Peyer's patch (tissue), 4 donors: ENCODE measurements around the gene WDFY4.

ENCODE experiments used
- CTCF ChIP-seq, 6 experiments: fragments of 450-650 bp in 4 of 6; fragments of 200-600 bp in 2 of 6; sonication (generic) in 1 of 6; IDR thresholded peaks; one replicate each; pipeline ENCODE4 v1.5.1; 2017 to 2019; ENCODE audit warnings: antibody characterized with exemption in 6 of 6, mild to moderate bottlenecking in 3 of 6, moderate library complexity in 1 of 6
- POLR2A ChIP-seq, 2 donors: fragments of 450-650 bp; IDR thresholded peaks; one replicate each; pipeline ENCODE4 v1.5.1; 2017; ENCODE audit warnings: antibody characterized with exemption in 2 of 2, mild to moderate bottlenecking in 2 of 2, moderate library complexity in 2 of 2

GRCh38 chr10:48789486-48790456 is 105.1 kb downstream of the WDFY4 start:
- TF ChIP-seq CTCF (IDR thresholded peaks at IDR 0.05) (no peak), POLR2A (IDR thresholded peaks at IDR 0.05) (no peak)
